ENCODE measurements around the gene PPOX.
A peak's percentile ranks its signal among the peaks of the same experiment; 100 is the strongest.

- TF ChIP-seq SMC3 (IDR thresholded peaks at IDR 0.05; ENCODE audit: low read depth, low read length) (no peak), CTCF (IDR thresholded peaks at IDR 0.05) (no peak), POLR2AphosphoS5 (IDR thresholded peaks at IDR 0.05; ENCODE audit: low read depth, low read length) (peak; percentile 85)
Measured at GRCh38 chr1:161117759-161118581, 48.3 kb upstream of the PPOX start, which contains the start of the genes NIT1 and PFDN2.
